NCI-H1092 (cell line): ENCODE results near the gene MGAT4B.
"Not testable (repeated sequence)": the region's sequence is repeated elsewhere in the genome, so short reads cannot be mapped to it uniquely, and the experiment has no call there.

Experiments
- DNase-seq: peaks from one replicate; lab custom pipeline; 2025; lab: John Stamatoyannopoulos, UW

MGAT4B gene

GRCh38 chr5:179794575-179794974, 12.1 kb downstream of the MGAT4B start:
- DNase-seq, result no peak

DNA sequence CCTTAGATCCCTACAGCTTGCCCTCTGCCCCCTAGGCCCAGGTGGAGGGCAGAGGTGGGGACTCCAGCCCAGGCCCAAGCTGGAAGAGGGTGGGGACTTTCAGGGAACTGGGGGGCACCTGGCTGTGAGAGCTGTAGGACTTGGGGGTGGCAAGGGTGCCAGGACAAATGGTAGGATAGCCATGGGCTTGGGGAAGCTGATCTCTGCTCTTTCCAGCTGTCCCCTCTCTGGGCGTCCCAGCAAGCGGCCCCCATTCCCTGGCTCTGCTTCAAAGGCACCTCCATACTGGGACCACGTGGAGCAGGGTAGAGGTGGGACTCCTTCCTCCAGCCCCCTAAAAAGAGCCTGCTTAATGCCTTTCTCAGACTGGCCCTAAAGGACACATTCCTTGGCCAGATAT, 12.5 kb downstream of the MGAT4B start:
- DNase-seq, result no peak

DNA sequence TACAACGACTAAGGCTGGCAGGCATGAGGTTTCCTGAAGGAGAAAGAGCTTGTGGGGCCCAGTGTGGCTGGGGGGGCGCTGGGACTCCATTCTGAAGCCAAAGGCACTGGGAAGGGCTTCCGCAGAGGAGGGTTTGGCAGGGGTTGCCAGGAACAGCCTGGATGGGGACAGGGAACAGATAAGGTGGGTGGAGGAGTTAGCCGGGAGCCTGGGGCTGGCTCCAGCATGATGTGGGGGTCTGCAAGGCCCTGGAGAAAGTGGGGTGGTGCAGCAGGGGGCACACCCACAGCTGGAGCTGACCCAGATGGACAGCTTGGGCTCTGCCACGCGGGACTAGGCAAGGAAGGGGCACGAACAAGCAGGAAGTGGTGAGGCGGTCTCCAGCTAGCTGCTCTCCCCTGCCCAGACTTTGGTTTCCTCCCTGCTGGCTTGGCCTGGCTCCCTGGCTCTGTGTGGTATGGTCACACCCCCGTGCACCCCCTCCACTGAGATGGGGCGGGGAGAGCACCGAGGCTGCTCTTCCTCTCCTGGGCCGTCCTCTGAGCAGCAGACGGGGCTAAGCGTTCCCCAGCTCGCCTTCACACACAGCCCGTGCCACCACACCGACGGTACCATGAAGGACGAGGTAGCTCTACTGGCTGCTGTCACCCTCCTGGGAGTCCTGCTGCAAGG, 13.1 kb downstream of the MGAT4B start, which contains the start of gene LTC4S:
Gene LTC4S, plus strand, starts transcription at position 519 of the 672 bp plus-strand sequence. Its CDS starts 95 bp downstream, at position 614.
- DNase-seq, result no peak

- no peak for DNase-seq
These were observed 13.8 kb downstream of the MGAT4B start for GRCh38 chr5:179792612-179793467.

DNA sequence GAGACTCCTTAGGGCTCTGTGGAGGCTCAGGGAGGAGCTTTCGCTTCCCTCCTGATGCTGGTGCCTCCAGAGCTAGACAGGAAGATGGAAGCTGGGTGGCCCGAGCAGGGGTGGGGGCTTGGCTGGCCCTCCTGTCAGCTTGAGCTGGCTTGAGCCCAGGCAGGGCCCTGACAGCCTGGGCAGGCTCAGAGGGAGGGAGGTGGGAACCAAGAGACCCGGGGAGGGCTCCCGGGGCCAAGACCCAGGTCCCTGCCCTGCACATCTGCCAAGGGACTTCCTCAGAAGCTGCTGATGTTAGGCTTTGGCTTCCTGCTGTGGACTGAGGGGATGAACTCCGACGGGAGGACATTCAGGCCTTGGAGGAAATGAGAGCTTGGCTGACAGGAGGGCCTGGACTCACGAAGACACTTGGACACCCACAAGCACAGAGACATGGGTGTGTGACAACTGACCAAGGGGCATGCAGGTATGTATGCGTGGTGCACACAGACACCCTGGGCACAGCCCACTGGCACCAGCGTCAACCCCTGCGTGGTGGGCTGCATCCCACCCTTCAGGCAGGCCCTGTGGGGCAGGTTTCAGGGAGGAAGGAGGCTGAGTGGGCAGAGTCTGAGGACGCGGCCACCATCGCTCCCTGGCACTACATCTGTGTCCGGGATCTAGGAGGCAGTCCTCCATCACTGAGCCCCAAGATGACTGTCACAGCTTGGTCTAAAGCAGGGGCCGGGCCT, 14.6 kb downstream of the MGAT4B start:
- no peak for DNase-seq

DNA sequence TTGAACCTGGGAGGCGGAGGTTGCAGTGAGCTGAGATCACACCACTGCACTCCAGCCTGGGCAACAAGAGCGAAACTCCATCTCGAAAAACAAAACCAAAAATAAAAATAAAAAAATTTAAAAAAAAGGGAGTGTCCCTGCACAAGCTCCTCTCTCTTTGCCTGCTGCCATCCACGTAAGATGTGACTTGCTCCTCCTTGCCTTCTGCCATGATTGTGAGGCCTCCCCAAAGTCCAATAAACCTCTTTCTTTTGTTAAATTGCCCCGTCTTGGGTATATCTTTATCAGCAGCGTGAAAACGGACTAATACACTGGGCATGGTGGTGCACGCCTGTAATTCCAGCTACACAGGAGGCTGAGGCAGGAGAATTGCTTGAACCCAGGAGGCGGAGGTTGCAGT, 17.4 kb downstream of the MGAT4B start:
- DNase-seq, result not testable (repeated sequence)

- DNase-seq, result no peak
These were observed 18.3 kb downstream of the MGAT4B start for GRCh38 chr5:179788193-179788854.

GRCh38 chr5:179786861-179787260, 19.8 kb downstream of the MGAT4B start:
- no peak for DNase-seq

- DNase-seq, result no peak
These were observed 23.5 kb downstream of the MGAT4B start for GRCh38 chr5:179783128-179783527.

GRCh38 chr5:179781846-179782245, 24.8 kb downstream of the MGAT4B start:
- DNase-seq, result no peak

GRCh38 chr5:179780362-179780761, 26.3 kb downstream of the MGAT4B start:
- DNase-seq, result no peak

DNA sequence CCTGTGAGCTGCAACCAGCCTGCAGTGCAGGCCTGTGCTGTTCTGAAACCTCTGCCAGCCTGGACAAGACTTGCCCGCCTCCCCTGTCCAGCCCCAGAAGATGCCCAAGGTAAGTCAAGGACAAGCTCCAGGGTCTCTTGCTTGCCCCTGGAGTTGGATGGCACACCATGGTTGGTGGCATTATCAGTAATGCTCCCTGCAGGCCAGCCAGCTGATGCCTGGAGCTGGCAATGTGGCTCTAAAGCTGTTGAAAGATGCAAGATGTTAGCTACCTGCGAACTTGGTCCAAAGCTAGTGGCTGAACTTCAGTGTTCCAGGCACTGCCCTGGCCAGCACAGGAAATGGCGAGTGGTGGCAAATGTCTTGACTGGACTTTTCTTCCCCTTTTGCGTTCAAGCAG, 26.8 kb downstream of the MGAT4B start:
- DNase-seq, result no peak

DNA sequence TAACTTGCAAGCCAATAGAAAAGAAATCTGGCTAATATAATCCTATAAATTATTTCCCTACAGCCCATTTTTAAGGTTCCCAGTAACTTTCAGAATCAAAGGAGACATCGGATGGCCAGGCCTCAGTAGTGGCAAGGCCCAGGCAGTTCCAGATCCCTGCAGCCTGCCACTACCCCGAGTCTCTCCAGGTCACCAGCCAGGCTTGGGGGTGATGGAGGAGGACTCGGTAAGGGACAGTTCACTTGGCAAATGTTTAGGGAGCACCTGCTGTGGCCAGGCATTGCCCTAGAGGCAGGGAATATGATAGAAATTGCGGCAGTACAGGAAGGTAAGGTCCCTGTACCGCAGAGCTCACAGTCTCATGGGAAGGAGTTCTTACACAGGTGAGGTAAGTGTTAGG, 28.1 kb downstream of the MGAT4B start:
- no peak for DNase-seq

DNA sequence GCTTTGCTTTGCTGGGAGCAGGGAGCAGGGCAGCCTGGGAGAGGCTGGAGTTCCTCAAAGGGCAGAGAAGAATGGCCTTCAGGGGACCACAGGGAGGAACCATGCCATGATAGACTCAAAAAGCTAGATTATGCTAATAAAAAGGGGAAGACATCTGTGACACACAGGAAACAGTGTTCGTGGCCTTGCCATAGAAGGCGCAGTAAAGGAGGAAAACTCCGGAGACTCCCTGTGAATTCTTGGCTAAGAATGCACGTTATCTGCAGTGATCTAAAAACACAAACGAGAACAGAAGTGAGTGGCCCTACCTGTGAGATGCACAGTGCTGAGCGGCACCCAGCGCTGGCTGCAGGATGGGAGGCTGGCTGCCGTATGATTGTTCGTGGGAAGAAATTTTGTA, 28.8 kb downstream of the MGAT4B start:
- no peak for DNase-seq

DNA sequence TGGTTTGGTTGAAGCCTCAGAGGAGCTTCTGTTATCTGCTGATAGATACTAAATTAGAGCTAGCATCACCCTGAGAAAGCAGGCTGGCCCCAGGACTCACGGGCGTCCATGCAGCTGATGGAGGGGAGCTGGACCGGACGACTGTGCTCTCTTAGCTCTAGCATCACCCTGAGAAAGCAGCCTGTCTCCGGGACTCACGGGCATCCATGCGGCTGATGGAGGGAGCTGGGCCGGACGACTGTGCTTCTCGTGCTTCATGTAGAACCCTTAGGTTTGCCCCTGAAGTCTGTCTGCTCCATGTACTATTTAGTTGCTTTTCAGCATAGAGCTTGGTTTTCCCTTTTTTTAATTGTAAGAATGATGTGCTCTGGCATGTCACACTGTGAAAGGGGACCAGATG, 29.2 kb downstream of the MGAT4B start:
- DNase-seq, result no peak

- no peak for DNase-seq
These were observed 30.2 kb downstream of the MGAT4B start for GRCh38 chr5:179776411-179776938.

GRCh38 chr5:179774442-179774841, 32.2 kb downstream of the MGAT4B start:
- DNase-seq, result no peak

DNA sequence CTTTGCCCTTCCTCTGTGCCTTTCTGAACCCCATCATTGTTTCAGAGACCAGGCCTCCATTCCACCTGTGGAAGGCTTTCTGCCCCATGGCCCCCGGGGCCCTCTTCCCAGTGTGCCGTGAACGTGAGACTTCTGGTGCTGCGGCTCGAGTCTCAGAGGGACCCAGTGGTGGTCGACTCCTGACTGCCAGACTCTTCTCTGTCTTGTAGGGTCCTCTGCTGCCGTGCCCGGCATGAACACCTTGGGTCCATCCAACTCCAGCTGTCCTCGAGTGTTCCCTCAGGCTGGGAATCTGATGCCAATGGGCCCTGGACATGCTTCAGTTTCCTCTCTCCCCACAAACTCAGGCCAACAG, 33.0 kb downstream of the MGAT4B start:
- DNase-seq, result no peak

DNA sequence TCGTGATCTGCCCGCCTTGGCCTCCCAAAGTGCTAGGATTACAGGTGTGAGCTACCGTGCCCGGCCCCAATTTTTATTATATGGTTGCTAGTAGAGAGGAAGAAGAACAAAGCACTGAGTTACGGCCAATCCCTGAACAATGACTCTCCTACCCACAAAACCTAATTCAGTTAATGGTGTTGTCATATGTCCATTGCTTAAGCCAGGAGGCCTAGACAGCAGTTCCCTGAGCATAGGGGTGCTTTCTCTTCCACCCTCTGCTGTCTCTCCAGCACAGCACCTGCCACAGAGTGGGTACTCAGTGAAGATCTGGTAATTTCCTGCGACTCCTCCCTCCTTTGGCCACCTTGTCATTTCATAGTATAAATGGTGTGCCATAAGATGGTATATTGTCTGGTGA, 34.3 kb downstream of the MGAT4B start:
- DNase-seq, result no peak

GRCh38 chr5:179771311-179771895, 35.3 kb downstream of the MGAT4B start:
- no peak for DNase-seq

- no peak for DNase-seq
These were observed 36.9 kb downstream of the MGAT4B start for GRCh38 chr5:179769796-179770195.

GRCh38 chr5:179769271-179769670, 37.4 kb downstream of the MGAT4B start:
- no peak for DNase-seq
